Islet precursor cell (in vitro differentiated cells): ENCODE data around the gene USP32.
"Not testable (repeated sequence)": the region's sequence is repeated elsewhere in the genome, so short reads cannot be mapped to it uniquely, and the experiment has no call there.

Experiments used
- DNase-seq: peaks from one replicate; pipeline ENCODE4 v3.0.0-alpha.2; 2018

Gene USP32

GRCh38 chr17:60328679-60329078 is 63.3 kb downstream of the USP32 start:
- DNase-seq = peak; percentile 60

GRCh38 chr17:60327901-60328273 is 64.0 kb downstream of the USP32 start:
- peak; percentile 73 for DNase-seq

- peak; percentile 70 for DNase-seq
Observed at GRCh38 chr17:60327134-60327900, 64.6 kb downstream of the USP32 start.

- no peak for DNase-seq
Observed at GRCh38 chr17:60326702-60327101, 65.2 kb downstream of the USP32 start.

- no peak for DNase-seq
Observed at GRCh38 chr17:60325730-60326524, 66.0 kb downstream of the USP32 start.

- no peak for DNase-seq
Observed at GRCh38 chr17:60323754-60324153, 68.2 kb downstream of the USP32 start.

- DNase-seq = no peak
Observed at GRCh38 chr17:60322056-60322387, 69.9 kb downstream of the USP32 start.

GRCh38 chr17:60321336-60322055 is 70.4 kb downstream of the USP32 start:
- no peak for DNase-seq

GRCh38 chr17:60318830-60319229 is 73.1 kb downstream of the USP32 start:
- no peak for DNase-seq

- DNase-seq = no peak
Observed at GRCh38 chr17:60318326-60318725, 73.6 kb downstream of the USP32 start.

- no peak for DNase-seq
Observed at GRCh38 chr17:60315650-60316049, 76.3 kb downstream of the USP32 start.

- DNase-seq = not testable (repeated sequence)
Observed at GRCh38 chr17:60314900-60315299, 77.0 kb downstream of the USP32 start.

GRCh38 chr17:60314423-60314822 is 77.5 kb downstream of the USP32 start:
- no peak for DNase-seq

GRCh38 chr17:60311936-60312335 is 80.0 kb downstream of the USP32 start:
- no peak for DNase-seq

- no peak for DNase-seq
Observed at GRCh38 chr17:60311186-60311585, 80.7 kb downstream of the USP32 start.

- peak; percentile 54 for DNase-seq
Observed at GRCh38 chr17:60305141-60305540, 86.8 kb downstream of the USP32 start.

GRCh38 chr17:60304502-60304901 is 87.4 kb downstream of the USP32 start:
- DNase-seq = no peak

- DNase-seq = no peak
Observed at GRCh38 chr17:60303406-60304099, 88.4 kb downstream of the USP32 start.

- DNase-seq = no peak
Observed at GRCh38 chr17:60301649-60302048, 90.3 kb downstream of the USP32 start.

GRCh38 chr17:60300949-60301348 is 91.0 kb downstream of the USP32 start:
- DNase-seq = no peak

GRCh38 chr17:60300011-60300410 is 91.9 kb downstream of the USP32 start:
- no peak for DNase-seq

GRCh38 chr17:60297760-60298401 is 94.1 kb downstream of the USP32 start:
- no peak for DNase-seq

GRCh38 chr17:60296177-60296576 is 95.8 kb downstream of the USP32 start:
- no peak for DNase-seq
